Measurements from ENCODE around the gene SRRM5. TPM values are rescaled to one million over a fixed set of nuclear protein-coding genes. Genes with fewer than 3 reads are reported as not detected.
A peak's percentile ranks its signal among the peaks of the same experiment; 100 is the strongest.

The SRRM5 gene
- total and polyA plus RNA-seq, 2 of the 13 experiments (the other 11 are each of a cell fraction or from before 2014, with no cell fraction given), result 0.11 to 0.16 TPM

DNA sequence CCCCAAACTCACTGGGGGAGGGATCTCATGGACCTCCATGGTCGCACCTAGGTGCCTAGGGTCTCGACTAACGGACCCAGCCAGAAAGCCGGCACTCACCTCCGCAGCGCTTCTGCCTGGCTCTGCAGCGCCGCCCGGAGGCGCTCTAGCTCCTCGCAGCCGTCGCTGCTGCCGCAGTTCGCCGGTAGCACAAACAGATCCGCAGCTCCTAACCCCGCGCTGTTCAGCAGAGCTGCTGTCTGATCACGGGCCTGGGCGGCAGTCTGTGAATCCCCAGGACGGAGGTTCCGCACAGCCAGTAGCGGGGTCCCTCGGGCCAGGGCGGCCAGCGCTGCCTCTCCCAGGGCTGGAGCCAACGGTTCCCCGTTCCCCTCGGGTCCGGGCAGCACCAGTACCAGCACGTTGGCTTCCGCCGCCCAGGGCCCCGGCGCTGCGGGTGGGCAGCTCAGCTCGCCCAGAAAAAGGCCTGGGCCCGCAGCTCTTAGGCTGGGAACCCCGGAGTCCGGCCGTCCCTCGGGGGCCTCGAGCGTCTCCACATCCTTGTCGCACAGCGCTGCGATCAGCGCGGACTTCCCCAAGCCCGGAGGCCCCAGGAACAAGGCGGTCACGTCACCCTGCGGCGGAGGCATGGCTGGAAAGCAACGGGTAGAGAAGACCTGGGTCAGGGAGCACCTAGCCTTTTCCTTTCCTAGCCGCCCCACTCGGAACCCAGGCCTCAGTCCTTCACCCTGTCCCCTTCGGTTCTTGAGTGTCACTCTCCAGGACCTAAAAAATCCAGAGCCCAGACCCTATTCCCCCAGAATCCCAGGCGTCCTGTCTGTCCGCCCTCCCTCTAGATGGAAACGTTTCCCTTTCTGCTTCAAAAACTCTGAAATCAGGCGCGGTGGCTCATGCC, 16.9 kb upstream of the SRRM5 start (continued):
- peak; percentile 76 for TF ChIP-seq UBTF (CRISPR knock-in tag; IDR thresholded peaks at IDR 0.05)
- TF ChIP-seq KLF15 (CRISPR knock-in tag; IDR thresholded peaks at IDR 0.05; ENCODE audit: borderline replicate concordance), result no peak
- TF ChIP-seq FOXO1 (CRISPR knock-in tag; IDR thresholded peaks at IDR 0.05), result peak; percentile 33; the same call in 1 of the 2 replicates
- no peak for TF ChIP-seq AFF4 (CRISPR knock-in tag; IDR thresholded peaks at IDR 0.05)
- TF ChIP-seq, protein P1, sequence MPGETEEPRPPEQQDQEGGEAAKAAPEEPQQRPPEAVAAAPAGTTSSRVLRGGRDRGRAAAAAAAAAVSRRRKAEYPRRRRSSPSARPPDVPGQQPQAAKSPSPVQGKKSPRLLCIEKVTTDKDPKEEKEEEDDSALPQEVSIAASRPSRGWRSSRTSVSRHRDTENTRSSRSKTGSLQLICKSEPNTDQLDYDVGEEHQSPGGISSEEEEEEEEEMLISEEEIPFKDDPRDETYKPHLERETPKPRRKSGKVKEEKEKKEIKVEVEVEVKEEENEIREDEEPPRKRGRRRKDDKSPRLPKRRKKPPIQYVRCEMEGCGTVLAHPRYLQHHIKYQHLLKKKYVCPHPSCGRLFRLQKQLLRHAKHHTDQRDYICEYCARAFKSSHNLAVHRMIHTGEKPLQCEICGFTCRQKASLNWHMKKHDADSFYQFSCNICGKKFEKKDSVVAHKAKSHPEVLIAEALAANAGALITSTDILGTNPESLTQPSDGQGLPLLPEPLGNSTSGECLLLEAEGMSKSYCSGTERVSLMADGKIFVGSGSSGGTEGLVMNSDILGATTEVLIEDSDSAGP (CRISPR knock-in tag; IDR thresholded peaks at IDR 0.05; ENCODE audit: borderline replicate concordance), result 0 out of 2 replicates have a peak, but pooled peaks have one; percentile 54
- TF ChIP-seq E2F5 (CRISPR knock-in tag; conservative IDR thresholded peaks at IDR 0.05), result no peak
- no peak for TF ChIP-seq TMF1 (CRISPR knock-in tag; IDR thresholded peaks at IDR 0.05; ENCODE audit: low read depth)
- TF ChIP-seq MLLT10 (CRISPR knock-in tag; IDR thresholded peaks at IDR 0.05), result no peak
- TF ChIP-seq ZNF547 (CRISPR knock-in tag; IDR thresholded peaks at IDR 0.05), result peak; percentile 68; the same call in 1 of the 2 replicates
- TF ChIP-seq TIGD3 (CRISPR knock-in tag; IDR thresholded peaks at IDR 0.05; ENCODE audit: borderline replicate concordance), result no peak
- TF ChIP-seq, protein P2, sequence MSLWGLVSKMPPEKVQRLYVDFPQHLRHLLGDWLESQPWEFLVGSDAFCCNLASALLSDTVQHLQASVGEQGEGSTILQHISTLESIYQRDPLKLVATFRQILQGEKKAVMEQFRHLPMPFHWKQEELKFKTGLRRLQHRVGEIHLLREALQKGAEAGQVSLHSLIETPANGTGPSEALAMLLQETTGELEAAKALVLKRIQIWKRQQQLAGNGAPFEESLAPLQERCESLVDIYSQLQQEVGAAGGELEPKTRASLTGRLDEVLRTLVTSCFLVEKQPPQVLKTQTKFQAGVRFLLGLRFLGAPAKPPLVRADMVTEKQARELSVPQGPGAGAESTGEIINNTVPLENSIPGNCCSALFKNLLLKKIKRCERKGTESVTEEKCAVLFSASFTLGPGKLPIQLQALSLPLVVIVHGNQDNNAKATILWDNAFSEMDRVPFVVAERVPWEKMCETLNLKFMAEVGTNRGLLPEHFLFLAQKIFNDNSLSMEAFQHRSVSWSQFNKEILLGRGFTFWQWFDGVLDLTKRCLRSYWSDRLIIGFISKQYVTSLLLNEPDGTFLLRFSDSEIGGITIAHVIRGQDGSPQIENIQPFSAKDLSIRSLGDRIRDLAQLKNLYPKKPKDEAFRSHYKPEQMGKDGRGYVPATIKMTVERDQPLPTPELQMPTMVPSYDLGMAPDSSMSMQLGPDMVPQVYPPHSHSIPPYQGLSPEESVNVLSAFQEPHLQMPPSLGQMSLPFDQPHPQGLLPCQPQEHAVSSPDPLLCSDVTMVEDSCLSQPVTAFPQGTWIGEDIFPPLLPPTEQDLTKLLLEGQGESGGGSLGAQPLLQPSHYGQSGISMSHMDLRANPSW (CRISPR knock-in tag; IDR thresholded peaks at IDR 0.05; ENCODE audit: borderline replicate concordance), result no peak
- peak; percentile 73; the same call in 1 of the 2 replicates for TF ChIP-seq ZNF33B (CRISPR knock-in tag; IDR thresholded peaks at IDR 0.05)
- peak; percentile 77 for TF ChIP-seq KDM2A (CRISPR knock-in tag; IDR thresholded peaks at IDR 0.05; ENCODE audit: borderline replicate concordance, low read depth)
- no peak for TF ChIP-seq NFE2L2 (IDR thresholded peaks at IDR 0.05; ENCODE audit: low read length)

All from HepG2 (cell line).